ENCODE results near the gene EPS8L2.
"Not testable (repeated sequence)": the region's sequence is repeated elsewhere in the genome, so short reads cannot be mapped to it uniquely, and the experiment has no call there.

The EPS8L2 gene

GRCh38 chr11:690244-690643 is 15.8 kb upstream of the EPS8L2 start:
- DNase-seq (ENCODE audit: low read depth in 3 of 3), result not testable (repeated sequence)

DNA sequence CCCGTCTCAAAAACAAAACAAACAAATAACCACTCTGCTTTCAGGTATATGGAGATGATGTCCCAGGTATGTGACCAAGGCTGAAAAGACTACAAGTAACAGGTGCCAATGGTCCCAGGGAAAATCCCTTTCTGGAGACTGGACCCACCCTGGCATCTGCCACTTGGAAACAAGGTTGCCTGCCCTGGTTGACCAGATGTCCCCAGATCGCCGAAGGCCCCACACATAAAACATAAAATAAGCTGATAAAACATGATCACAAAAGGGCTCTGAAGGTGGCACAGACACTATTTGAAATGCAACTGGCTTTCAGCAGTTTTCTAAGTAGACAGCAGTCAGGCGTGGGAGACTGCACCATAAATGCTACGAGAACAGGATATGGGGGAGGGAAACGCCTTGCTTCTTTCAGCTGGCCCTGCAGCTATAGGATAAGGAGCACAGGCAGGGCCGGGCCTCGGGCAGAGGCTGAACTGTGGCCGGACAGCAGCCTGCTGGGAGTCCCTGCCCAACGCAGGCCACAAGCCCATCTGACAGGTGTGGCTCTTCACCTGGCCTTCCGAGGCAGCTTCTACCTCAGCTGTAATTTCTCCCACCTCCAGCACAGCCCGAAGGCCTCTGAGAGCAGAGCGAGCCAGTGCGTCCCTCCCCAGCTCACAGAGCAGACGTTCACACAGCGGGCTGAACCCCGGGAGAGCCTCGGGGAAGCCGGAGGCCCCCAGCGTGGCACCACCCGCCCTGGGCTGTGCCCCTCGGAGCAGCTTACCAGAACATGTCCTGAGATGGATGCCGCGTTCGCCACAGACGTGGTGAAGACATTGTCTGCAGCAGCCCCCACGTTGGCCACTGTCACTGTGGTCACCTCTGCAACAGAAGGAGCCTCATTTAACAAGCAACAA is 15.0 kb upstream of the EPS8L2 start:
- no peak for DNase-seq (ENCODE audit: low read depth in 3 of 3)

DNA sequence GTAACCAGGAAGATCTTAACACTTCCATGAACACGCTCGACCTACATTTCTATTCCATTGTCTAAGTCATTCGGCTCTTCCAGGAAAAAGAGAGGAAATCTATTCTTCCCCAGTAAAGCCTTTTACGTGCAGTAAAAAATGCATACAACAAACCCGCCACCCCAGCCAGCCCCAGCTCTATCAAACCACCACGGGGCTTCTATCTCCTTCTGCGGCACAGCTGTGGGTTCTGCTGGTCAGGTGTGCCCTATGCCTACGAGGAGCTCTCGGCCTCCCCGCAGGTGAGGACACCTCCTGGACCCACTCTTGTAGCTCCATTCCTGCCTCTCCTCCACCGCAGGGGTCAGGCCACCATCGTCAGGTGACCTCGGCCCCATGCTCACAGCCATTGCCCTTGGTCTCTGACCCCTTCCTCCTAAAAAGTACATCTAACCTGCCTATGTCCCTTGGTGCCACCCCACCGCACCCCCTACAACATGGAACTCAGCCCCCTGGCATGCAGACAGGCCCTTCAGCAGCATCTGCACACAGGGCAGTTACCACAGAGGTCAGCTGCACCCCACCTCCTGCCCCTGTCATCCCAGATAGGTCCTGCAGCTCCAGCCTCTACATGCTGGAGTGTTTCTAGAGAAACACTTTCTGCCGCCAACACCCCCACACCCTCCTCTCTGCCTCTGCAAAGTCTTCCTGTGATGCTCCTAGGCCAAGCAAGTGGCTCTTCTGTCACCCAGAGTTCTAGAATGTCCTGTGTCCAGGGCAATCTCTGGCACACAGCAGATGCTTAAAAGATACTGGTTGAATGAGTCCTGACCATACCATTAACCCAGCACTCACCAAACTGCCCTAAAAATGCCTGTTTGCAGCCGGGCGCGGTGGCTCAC is 14.1 kb upstream of the EPS8L2 start:
- no peak for DNase-seq (ENCODE audit: low read depth in 3 of 3)

GRCh38 chr11:692824-693414 is 13.1 kb upstream of the EPS8L2 start:
- no peak for DNase-seq (ENCODE audit: low read depth in 3 of 3)

DNA sequence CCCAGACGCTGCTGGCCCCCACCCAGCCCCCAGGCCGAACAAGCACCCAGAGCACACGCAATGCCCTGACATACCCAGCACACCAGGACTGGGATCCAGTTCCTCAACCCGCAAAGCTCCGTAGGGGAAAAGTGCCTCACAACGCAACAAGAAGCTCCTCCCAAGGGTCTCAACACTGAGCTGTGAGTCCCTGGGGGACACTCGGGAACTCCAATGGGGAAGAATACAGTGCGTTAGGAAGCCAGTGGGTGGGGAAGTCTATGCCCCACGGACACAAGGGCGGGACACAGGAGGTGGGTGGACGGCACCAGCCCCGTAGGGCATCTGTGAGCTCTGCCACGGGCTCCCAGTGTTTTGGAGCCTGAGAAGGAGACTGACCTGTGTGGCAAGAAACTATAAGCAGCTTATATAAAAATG is 12.6 kb upstream of the EPS8L2 start:
- DNase-seq (ENCODE audit: low read depth in 3 of 3), result no peak

DNA sequence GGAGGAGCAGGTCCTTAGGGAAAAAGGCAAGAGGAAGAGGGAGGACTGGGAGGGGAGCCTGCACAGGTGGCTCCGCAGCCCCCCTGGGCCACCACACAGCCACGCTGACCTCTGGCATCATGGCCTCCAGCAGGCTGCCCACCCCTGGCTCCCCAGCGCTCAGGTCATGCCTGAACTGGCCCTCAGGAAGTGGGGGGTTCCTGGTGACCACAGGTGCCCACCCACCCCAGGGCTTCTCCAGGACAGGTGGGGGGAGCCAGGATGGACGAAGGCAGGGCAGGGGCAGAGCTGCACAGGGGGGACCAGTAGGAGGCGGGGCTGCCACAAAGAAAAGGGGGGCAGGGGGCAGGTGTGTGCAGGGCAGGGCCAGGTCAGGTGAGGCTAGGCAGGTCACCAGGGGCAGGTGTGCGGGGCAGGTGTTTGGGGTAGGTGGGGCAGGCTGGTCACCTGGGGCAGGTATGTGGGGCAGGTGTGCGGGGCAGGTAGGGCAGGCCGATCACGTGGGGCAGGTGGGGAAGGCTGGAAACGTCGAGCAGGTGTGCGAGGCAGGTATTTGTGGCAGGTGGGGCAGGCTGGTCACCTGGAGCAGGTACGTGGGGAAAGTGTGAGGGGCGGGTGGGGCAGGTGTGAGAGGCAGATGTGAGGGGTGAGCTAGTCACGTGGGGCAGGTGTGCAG is 12.0 kb upstream of the EPS8L2 start:
- no peak for DNase-seq (ENCODE audit: low read depth in 3 of 3)

DNA sequence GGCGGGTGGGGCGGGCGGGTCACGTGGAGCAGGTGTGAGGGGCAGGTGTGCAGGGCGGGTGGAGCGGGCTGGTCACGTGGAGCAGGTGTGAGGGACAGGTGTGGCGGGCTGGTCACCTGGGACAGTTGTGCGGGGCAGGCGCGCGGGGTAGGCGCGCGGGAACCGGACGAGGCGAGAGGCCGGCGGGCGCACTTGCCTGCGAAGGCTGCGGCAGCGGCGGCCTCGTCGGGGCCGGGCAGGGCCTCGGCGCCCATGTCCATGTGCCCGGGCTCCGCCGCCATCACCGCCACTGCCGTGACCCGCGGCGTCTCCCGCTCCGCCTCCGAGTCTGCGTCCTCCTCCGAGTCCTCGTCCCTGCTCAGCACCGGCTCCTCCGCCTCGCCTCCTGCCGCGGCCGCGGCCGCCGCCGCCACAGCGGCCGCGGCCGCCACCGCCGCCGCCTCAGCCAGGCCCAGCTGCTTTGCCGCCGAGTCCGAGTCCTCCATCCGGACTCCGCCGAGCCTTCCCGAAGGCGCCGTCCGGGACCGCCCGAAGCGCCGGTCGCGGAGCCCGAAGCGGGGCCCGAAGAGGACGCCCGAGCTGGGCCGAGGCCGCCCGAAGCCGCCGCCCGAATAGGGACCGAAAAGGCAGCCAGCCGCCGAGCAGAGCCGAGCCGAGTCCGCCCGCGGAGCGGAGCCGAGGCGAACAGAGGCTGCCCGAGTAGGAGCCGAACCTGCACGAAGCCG is 11.3 kb upstream of the EPS8L2 start, which contains the start of gene DEAF1:
Gene DEAF1 (minus strand): TSS at position 660 of the 725 bp plus-strand sequence. CDS start 175 bp downstream, at position 485.
- DNase-seq (ENCODE audit: low read depth in 3 of 3), result peak; percentile 99

DNA sequence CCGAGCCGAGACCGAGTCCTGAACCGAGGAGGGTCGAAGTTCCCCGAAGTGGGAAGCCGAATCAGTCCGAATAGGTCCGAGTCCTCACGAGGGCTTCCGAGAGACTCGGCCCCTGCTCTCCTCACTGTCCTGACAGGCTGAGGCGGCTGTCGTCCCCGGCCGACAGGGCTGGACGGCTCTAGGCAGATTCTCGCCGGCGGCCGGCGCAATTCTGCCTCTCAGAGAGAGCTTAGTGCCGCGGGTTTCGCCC is 10.8 kb upstream of the EPS8L2 start:
- no peak for DNase-seq (ENCODE audit: low read depth in 3 of 3)

DNA sequence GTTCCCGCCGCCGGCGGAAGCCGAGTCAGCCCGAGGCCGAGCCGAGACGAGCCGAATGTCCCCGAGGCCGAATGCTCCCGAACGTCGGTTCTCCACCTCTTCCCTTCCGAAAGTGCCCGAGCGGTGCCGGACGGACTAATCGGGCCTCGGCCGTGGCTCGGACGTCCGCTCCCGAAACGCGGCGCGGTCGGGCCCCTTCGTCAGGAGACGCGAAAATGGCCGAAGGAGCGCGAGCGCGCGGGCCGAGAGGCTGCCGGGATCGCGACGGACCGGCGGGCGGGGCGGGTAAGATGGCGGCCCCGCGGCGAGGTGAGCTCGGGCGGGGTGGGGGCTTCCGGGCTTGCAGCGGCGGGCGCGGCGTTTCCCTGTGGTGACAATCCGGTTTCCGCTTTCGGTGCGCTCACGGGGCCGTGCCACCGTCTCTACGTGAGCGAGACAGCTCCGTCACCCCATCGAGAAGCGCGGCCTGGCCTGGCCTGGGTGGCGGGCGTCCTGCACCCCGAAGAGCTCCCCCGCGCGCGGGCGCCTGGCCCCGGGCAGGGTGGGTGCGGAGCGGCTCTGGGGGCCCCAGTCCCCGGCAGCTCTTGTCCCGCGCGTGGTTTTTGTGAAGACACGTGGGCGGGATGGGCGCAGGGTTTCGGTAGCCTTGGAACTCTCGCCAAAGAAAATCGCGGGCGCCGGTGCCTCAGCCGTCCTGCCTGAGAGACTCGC is 10.3 kb upstream of the EPS8L2 start, which contains the start of gene TMEM80:
Gene TMEM80 (plus strand): TSS at position 279 of the 711 bp plus-strand sequence. CDS start 12 bp downstream, at position 291.
- DNase-seq (ENCODE audit: low read depth in 3 of 3), result peak; percentile 93 to 98 (median 96)

DNA sequence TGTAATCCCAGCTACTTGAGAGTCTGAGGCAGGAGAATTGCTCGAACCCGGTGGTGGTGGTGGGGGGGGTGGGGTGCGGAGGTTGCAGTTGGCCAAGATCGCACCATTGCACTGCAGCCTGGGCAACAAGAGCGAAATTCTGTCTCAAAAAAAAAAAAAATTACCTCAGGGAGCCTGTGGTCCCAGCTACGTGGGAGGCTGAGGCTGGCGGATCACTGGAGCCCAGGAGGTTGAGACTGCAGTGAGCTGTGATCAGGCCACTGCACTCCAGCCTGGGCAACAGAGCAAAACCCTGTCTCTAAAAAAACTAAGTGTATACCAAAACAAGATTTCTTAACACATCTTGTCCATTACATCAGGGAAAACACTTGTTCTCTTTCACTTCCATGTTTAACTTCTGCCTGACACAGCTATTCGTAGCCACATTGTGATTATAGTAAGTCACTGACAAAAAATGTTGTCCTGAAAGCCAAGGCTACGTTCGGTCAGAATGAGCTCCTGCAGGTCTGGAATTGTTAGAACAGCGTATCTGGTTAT is 9.0 kb upstream of the EPS8L2 start:
- no peak for DNase-seq (ENCODE audit: low read depth in 3 of 3)

GRCh38 chr11:697811-698311 is 8.2 kb upstream of the EPS8L2 start:
- DNase-seq (ENCODE audit: low read depth in 3 of 3), result no peak

- DNase-seq (ENCODE audit: low read depth in 3 of 3), result no peak
Observed at GRCh38 chr11:698493-699115, 7.4 kb upstream of the EPS8L2 start.

- no peak for DNase-seq (ENCODE audit: low read depth in 3 of 3)
Observed at GRCh38 chr11:699116-699508, 6.9 kb upstream of the EPS8L2 start.

- DNase-seq (ENCODE audit: low read depth in 3 of 3), result no peak
Observed at GRCh38 chr11:699753-700152, 6.3 kb upstream of the EPS8L2 start.

- DNase-seq (ENCODE audit: low read depth in 3 of 3), result no peak
Observed at GRCh38 chr11:701741-702461, 4.1 kb upstream of the EPS8L2 start.

- DNase-seq (ENCODE audit: low read depth in 3 of 3), result no peak
Observed at GRCh38 chr11:702462-703461, 3.3 kb upstream of the EPS8L2 start.

- no peak for DNase-seq (ENCODE audit: low read depth in 3 of 3)
Observed at GRCh38 chr11:703506-703905, 2.5 kb upstream of the EPS8L2 start.
